H1 (cell line): ENCODE measurements around the gene NODAL. TPM values are rescaled to one million over a fixed set of nuclear protein-coding genes. Genes with fewer than 3 reads are reported as not detected.

ENCODE experiments used
- FOSL1 ChIP-seq: IDR thresholded peaks from 2 replicates; pipeline ENCODE4 v1.6.1; 2011; ENCODE audit warnings: mild to moderate bottlenecking, low read depth, low read length, moderate library complexity; ENCODE audit not compliant: insufficient read depth
- GTF2F1 ChIP-seq: IDR thresholded peaks from 2 replicates; pipeline ENCODE4 v1.6.1; 2012; ENCODE audit warnings: low read depth, low read length, improper control_type of control experiment, borderline replicate concordance
- KDM1A ChIP-seq: fragments of 200-600, 300-600 bp; sonication (generic); IDR thresholded peaks from 2 replicates; pipeline ENCODE4 v1.7.1; 2016; ENCODE audit warnings: mild to moderate bottlenecking, low read length, borderline replicate concordance
- POLR2AphosphoS5 ChIP-seq: IDR thresholded peaks from 2 replicates; pipeline ENCODE4 v1.6.1; 2011; ENCODE audit warnings: low read depth, low read length
- POU5F1 ChIP-seq: IDR thresholded peaks from 2 replicates; pipeline ENCODE4 v1.6.1; 2011; ENCODE audit warnings: low read depth, mild to moderate bottlenecking, low read length, moderate library complexity
- SAP30 ChIP-seq: fragments of 300-600 bp; sonication (generic); IDR thresholded peaks from 2 replicates; pipeline ENCODE4 v1.7.1; 2012; ENCODE audit warnings: low read length, moderate library complexity, mild to moderate bottlenecking, inconsistent platforms; ENCODE audit not compliant: insufficient read depth, insufficient replicate concordance
- polyA plus RNA-seq, 7 experiments: library from polyadenylated mRNA; depleted of rRNA in 3 of 7; stranded (reverse) in 5 of 7; unstranded in 2 of 7; fragments of >200 nt in 5 of 7; fragments of 200-250 nt in 2 of 7; gene quantifications; 1 replicate in 5 of 7; 2 replicates in 1 of 7; 4 replicates in 1 of 7; pipeline versions ENCODE4 v1.2.1 to v1.2.3, GENCODE V29; 2011 to 2013; ENCODE audit warnings: missing spikeins in 2 of 7, mixed read lengths in 2 of 7
- total RNA-seq: library from RNA; stranded (reverse); fragmentation: NEBNext Ultra II Directional; extraction: Animal tissue kit (Norgen Biotek cat#: 25700); gene quantifications from 2 replicates; pipeline ENCODE4 v1.2.1, GENCODE V29; 2021
- TF ChIP-seq, protein P1 (sequence below), 3 experiments: IDR thresholded peaks; 1 replicate in 2 of 3; 2 replicates in 1 of 3; pipeline versions ENCODE4 v1.5.1 to v1.6.1; 2011; ENCODE audit warnings: low read length in 3 of 3, mild to moderate bottlenecking in 3 of 3, inconsistent platforms in 2 of 3, low read depth in 1 of 3, moderate library complexity in 1 of 3; ENCODE audit not compliant: insufficient read depth in 1 of 3; ENCODE audit errors: control extremely low read depth in 1 of 3
- TF ChIP-seq, protein P2 (sequence below): IDR thresholded peaks from 2 replicates; pipeline ENCODE4 v1.6.1; 2012; ENCODE audit warnings: low read length, inconsistent platforms

NODAL gene
- total and polyA plus RNA-seq, 2 of the 8 experiments (the other 6 are each of a cell fraction or from before 2014, with no cell fraction given), result 2.0 to 7.3 TPM

DNA sequence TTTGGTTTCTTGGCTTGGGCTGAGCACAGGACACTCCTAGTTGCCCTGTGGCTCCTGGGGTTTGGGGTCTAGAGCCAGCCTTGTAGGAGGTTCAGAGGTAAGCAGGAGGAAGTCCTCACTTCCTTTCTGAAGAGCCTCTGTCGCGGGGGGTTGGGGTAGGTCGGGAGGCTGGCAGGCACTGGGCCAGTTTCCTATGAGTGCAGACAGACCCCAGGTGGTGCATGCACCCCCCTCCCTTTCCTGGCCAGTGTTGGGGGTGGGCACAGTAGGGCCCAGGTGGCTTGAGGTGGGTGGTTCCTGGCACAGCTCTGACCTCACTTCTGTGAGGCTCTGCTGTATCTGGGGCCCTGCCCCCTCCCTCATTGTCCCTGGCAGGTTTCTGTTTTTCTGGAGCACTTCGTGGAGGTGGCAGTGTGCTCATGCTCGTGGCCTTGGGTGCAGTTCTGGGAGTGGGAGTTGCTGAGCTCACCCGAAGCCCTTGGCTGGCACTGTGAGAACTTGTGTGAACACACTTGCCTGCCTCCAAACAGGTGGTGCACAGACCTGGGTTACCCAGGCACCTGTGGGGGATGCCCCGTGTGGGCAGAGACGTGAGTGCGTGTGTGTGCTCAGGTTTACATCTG is 38.9 kb upstream of the NODAL start (continued):
- TF ChIP-seq SAP30 (no peak), POU5F1 (no peak), FOSL1 (no peak), KDM1A (no peak), GTF2F1 (no peak), POLR2AphosphoS5 (no peak)
- TF ChIP-seq, protein P1, sequence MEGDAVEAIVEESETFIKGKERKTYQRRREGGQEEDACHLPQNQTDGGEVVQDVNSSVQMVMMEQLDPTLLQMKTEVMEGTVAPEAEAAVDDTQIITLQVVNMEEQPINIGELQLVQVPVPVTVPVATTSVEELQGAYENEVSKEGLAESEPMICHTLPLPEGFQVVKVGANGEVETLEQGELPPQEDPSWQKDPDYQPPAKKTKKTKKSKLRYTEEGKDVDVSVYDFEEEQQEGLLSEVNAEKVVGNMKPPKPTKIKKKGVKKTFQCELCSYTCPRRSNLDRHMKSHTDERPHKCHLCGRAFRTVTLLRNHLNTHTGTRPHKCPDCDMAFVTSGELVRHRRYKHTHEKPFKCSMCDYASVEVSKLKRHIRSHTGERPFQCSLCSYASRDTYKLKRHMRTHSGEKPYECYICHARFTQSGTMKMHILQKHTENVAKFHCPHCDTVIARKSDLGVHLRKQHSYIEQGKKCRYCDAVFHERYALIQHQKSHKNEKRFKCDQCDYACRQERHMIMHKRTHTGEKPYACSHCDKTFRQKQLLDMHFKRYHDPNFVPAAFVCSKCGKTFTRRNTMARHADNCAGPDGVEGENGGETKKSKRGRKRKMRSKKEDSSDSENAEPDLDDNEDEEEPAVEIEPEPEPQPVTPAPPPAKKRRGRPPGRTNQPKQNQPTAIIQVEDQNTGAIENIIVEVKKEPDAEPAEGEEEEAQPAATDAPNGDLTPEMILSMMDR (IDR thresholded peaks at IDR 0.05; ENCODE audit: control extremely low read depth in 1 of 3, insufficient read depth in 1 of 3, low read depth in 1 of 3, low read length in 3 of 3), result no peak
- TF ChIP-seq, protein P2, sequence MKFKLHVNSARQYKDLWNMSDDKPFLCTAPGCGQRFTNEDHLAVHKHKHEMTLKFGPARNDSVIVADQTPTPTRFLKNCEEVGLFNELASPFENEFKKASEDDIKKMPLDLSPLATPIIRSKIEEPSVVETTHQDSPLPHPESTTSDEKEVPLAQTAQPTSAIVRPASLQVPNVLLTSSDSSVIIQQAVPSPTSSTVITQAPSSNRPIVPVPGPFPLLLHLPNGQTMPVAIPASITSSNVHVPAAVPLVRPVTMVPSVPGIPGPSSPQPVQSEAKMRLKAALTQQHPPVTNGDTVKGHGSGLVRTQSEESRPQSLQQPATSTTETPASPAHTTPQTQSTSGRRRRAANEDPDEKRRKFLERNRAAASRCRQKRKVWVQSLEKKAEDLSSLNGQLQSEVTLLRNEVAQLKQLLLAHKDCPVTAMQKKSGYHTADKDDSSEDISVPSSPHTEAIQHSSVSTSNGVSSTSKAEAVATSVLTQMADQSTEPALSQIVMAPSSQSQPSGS, result no peak
